H1 (cell line): Measurements from ENCODE around the gene WDCP. TPM values are rescaled to one million over a fixed set of nuclear protein-coding genes. Genes with fewer than 3 reads are reported as not detected.
A peak's percentile ranks its signal among the peaks of the same experiment; 100 is the strongest.

Experiments
- YY1 ChIP-seq: IDR thresholded peaks from 2 replicates; pipeline ENCODE4 v1.6.1; 2011; ENCODE audit warnings: low read depth, mild to moderate bottlenecking, low read length
- polyA plus RNA-seq, 7 experiments: library from polyadenylated mRNA; depleted of rRNA in 3 of 7; stranded (reverse) in 5 of 7; unstranded in 2 of 7; fragments of >200 nt in 5 of 7; fragments of 200-250 nt in 2 of 7; gene quantifications; 1 replicate in 5 of 7; 2 replicates in 1 of 7; 4 replicates in 1 of 7; pipeline versions ENCODE4 v1.2.1 to v1.2.3, GENCODE V29; 2011 to 2013; ENCODE audit warnings: missing spikeins in 2 of 7, mixed read lengths in 2 of 7
- total RNA-seq: library from RNA; stranded (reverse); fragmentation: NEBNext Ultra II Directional; extraction: Animal tissue kit (Norgen Biotek cat#: 25700); gene quantifications from 2 replicates; pipeline ENCODE4 v1.2.1, GENCODE V29; 2021
- TF ChIP-seq, protein P1 (sequence below), 3 experiments: IDR thresholded peaks; 1 replicate in 2 of 3; 2 replicates in 1 of 3; pipeline versions ENCODE4 v1.5.1 to v1.6.1; 2011; ENCODE audit warnings: low read length in 3 of 3, mild to moderate bottlenecking in 3 of 3, inconsistent platforms in 2 of 3, low read depth in 1 of 3, moderate library complexity in 1 of 3; ENCODE audit not compliant: insufficient read depth in 1 of 3; ENCODE audit errors: control extremely low read depth in 1 of 3

WDCP gene
- total and polyA plus RNA-seq, 2 of the 8 experiments (the other 6 are each of a cell fraction or from before 2014, with no cell fraction given): 19.2 to 40.1 TPM

DNA sequence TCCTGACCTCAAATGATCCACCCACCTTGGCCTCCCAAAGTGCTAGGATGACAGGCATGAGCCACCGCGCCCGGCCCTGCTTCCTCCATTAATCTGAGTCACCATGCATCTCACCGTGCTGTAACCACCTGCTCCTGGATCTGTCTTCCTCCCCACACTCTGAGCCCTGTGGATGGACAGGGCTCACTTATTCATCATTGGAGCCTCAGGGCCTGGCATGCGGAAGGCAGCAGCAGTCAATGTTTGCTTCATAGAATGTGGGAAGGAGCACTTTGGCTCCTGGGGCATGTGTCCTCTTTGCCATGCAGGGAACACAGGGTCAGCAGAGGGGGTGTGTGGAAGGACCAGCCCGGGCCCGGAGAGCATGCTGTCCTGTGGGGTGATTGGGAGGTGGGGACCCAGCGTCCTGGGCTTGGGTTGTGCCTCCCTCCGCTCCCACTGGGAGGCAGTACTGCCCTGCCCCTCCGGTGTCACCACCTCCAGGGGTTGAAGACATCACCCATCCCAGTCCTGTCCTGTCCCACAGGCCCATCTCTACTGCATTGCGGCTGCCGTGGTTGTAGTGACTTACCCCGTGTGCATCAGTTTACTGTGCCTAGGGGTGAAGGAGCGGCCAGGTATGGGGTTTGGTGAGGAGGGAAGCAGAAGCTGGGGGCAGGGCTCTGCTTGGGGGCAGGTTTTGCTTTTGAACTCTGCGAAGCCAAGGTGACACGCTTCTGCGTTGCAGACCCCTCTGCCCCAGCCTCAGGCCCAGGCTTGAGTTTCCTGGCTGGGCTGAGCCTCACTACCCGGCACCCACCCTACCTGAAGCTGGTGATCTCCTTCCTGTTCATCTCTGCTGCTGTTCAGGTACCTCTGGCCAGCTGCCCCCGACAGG lies 25.8 kb downstream of the WDCP start (continued):
- TF ChIP-seq, protein P1, sequence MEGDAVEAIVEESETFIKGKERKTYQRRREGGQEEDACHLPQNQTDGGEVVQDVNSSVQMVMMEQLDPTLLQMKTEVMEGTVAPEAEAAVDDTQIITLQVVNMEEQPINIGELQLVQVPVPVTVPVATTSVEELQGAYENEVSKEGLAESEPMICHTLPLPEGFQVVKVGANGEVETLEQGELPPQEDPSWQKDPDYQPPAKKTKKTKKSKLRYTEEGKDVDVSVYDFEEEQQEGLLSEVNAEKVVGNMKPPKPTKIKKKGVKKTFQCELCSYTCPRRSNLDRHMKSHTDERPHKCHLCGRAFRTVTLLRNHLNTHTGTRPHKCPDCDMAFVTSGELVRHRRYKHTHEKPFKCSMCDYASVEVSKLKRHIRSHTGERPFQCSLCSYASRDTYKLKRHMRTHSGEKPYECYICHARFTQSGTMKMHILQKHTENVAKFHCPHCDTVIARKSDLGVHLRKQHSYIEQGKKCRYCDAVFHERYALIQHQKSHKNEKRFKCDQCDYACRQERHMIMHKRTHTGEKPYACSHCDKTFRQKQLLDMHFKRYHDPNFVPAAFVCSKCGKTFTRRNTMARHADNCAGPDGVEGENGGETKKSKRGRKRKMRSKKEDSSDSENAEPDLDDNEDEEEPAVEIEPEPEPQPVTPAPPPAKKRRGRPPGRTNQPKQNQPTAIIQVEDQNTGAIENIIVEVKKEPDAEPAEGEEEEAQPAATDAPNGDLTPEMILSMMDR (IDR thresholded peaks at IDR 0.05; ENCODE audit: control extremely low read depth in 1 of 3, insufficient read depth in 1 of 3, low read depth in 1 of 3, low read length in 3 of 3): peak in 2 of 3 experiments; percentile 85 to 93; a peak in 3 of 4 replicates
- TF ChIP-seq YY1: no peak
